NCI-H510A (cell line): ENCODE measurements around the gene COTL1.
A peak's percentile ranks its signal among the peaks of the same experiment; 100 is the strongest.

Experiments
- DNase-seq: peaks from one replicate; lab custom pipeline; 2025; lab: John Stamatoyannopoulos, UW

COTL1 gene, protein sequence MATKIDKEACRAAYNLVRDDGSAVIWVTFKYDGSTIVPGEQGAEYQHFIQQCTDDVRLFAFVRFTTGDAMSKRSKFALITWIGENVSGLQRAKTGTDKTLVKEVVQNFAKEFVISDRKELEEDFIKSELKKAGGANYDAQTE

DNA sequence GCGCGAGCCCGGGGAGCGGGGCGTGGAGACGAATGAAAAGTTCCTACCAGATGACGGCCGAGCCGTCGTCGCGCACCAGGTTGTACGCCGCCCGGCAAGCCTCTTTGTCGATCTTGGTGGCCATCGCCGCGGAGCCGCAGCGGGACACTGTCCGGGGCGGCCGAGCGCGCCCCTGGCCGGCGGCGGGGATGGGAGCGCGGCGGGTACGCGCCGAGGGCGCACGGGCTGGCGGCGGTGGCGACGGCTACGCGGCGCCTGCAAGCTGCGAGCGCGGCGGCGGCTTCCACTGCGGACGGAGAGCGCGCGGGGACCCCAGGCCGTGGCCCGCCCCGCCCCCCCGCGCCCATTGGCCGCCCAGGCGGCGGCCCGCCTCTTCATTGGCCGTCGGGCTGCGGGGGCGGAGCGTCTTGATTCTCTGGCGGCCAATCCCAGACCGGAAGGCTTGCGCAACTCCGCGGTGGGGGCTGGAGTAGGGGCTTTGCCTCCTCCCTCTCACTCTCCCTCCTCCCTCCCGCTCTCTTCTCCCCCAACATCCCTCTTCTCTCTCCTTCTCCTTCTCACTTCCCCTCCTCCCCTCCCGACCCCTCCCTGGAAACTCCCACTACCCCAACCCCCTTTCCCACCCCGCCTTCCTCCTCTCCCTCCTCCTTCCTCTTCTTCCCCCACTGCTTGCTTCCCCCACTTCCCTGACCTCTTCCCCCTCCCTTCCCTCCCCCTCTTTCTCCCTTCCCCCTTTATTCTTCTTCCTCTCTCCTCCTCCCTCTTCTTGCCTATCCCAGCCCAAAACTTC is at the start of gene COTL1:
COTL1 (minus strand) TSS at position 288 of the 790 bp plus-strand sequence; CDS start at position 124, 164 bp downstream.
- peak; percentile 97 for DNase-seq

GRCh38 chr16:84665843-84666242 is 48.0 kb upstream of the COTL1 start:
- DNase-seq = no peak

- DNase-seq = no peak
Observed at GRCh38 chr16:84665359-84665758, 47.5 kb upstream of the COTL1 start.

- DNase-seq = no peak
Observed at GRCh38 chr16:84663433-84664101, 45.7 kb upstream of the COTL1 start.

DNA sequence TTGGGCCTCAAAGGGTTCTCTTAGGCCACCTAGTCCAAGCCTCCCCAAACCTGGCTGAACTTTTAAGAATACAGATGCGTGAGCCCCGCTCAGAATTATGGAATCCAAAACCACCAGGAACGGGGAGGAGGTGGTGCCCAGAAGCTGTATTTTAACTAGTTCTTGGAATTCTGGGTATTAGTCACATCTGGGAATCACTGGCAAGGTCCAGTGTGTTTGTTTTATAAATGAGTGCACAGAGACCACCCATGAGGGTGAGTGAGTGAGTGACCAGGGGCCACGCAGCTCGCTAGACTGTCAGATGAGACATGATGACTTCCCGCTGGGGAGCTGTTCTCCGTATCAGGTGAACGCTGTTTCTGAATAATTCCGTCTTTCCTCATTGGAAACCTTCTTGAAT is 44.6 kb upstream of the COTL1 start:
- no peak for DNase-seq

GRCh38 chr16:84661418-84662060 is 43.7 kb upstream of the COTL1 start:
- DNase-seq = no peak

GRCh38 chr16:84660973-84661372 is 43.1 kb upstream of the COTL1 start:
- no peak for DNase-seq

GRCh38 chr16:84659656-84660300 is 41.9 kb upstream of the COTL1 start:
- no peak for DNase-seq

- no peak for DNase-seq
Observed at GRCh38 chr16:84658690-84659089, 40.8 kb upstream of the COTL1 start.

DNA sequence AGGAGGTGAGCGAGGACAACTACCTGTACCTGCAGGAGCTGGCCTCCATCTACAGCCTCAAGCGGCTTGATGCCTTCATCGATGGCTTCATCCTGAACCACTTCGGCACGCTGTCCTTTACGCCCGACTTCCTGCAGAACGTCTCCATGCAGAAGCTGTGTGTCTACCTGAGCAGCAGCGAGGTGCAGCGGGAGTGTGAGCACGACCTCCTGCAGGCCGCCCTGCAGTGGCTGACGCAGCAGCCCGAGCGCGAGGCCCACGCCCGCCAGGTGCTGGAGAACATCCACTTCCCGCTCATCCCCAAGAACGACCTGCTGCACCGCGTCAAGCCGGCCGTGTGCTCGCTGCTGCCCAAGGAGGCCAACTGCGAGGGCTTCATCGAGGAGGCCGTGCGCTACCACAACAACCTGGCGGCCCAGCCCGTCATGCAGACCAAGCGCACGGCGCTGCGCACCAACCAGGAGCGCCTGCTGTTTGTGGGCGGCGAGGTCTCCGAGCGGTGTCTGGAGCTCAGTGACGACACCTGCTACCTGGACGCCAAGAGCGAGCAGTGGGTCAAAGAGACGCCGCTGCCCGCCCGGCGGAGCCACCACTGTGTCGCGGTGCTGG is 39.5 kb upstream of the COTL1 start:
- DNase-seq = no peak

GRCh38 chr16:84656649-84657048 is 38.8 kb upstream of the COTL1 start:
- DNase-seq = no peak

GRCh38 chr16:84654998-84655397 is 37.1 kb upstream of the COTL1 start:
- DNase-seq = no peak

GRCh38 chr16:84654238-84654637 is 36.4 kb upstream of the COTL1 start:
- no peak for DNase-seq

DNA sequence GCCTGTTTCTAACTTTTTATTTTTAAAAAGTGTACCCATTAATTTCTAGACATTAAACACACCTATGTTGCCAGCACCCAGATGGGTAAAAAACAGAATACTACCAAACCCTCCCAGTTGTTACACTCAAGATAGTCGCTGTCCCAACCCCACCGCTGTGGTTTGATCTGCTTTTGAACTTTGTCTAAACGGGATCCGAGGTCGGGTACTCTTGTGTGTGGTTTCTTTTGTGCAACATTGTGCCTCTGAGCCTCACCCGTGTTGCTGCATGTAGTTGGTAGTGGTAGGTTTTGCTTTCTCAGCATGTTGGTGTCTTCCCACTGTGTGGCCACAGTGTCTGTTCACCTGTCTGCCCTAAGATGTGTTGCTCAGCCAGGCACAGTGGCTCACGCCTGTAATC is 34.7 kb upstream of the COTL1 start:
- DNase-seq = no peak

- DNase-seq = no peak
Observed at GRCh38 chr16:84650062-84650991, 32.4 kb upstream of the COTL1 start.

GRCh38 chr16:84649511-84649861 is 31.6 kb upstream of the COTL1 start:
- DNase-seq = no peak

DNA sequence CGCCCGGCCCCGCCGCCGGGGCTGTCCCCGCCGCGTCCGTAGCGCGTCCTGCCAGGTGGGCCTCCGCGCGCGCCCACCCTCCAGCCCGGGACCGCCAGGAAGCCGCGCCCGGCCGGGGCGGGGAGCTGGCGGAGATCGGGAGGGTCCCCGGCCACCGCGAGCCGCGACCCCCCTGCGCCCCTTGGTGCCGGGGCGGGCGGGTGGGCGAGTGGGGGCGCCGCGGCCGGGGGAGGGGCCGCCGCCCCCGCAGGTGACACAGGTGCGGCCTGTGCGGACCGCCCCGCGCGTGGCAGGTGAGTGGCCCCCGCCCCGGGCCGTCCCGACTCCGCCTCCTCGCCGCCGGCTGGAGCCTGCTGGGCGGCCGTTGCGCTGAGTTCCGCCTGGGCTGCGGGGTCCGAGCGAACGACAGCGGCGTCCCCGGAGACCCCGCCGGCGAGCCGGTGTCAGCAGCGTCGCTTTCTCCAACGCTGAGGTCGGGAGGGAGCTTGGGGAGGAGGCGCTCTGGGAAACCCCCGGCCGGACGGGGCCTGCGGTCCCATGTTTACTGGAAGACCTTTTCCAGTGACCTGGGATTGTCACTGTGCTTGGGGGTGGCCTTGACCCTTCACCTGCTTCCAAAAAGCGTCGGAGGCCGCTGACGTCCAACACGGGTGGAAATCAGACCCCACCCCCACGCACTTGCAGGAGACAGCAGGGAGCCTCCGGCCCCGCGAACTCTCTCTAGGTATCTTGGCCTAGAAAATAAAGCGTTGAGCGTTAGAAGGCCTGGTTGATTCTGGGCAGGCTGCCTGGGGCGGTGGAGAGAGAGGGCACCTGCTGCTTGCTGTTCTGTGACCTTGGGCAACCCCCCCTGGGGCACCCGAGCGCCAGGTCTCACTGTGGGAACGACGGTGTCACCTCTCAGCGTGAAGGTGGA is 31.0 kb upstream of the COTL1 start:
- DNase-seq = no peak

GRCh38 chr16:84647828-84648594 is 30.1 kb upstream of the COTL1 start, which contains the start of gene KLHL36:
Gene KLHL36, plus strand, starts transcription at chr16:84648511. Its CDS starts 2,357 bp downstream, at chr16:84650868.
- DNase-seq = no peak

GRCh38 chr16:84643674-84644073 is 25.8 kb upstream of the COTL1 start:
- no peak for DNase-seq
